HEK293 (cell line): ENCODE data around the gene GIT1.

ENCODE experiments used
- CTCF ChIA-PET: fragments of 350-600 bp; formaldehyde crosslinking; extraction: SDS; loops from one replicate; lab custom pipeline; 2021; ENCODE audit warnings: antibody characterized with exemption; lab: Yijun Ruan, JAX
- POLR2A ChIA-PET: fragments of 300-600 bp; formaldehyde crosslinking; extraction: SDS; loops from one replicate; lab custom pipeline; 2020; ENCODE audit warnings: antibody characterized with exemption, inconsistent platforms; lab: Yijun Ruan, JAX
- H3K27ac ChIP-seq: fragments of 200-500 bp; sonication (Bioruptor generic); 2 replicates; pipeline ENCODE4 v1.5.1; 2014; ENCODE audit warnings: low read depth, low read length, control low read depth, inconsistent platforms; ENCODE audit errors: extremely low read depth
- H3K36me3 ChIP-seq, 2 experiments: fragments of 200-500 bp in 1 of 2; sonication (Bioruptor generic) in 1 of 2; 1 replicate in 1 of 2; 2 replicates in 1 of 2; pipeline ENCODE4 v1.5.1; 2014 to 2017; ENCODE audit warnings: inconsistent platforms in 2 of 2, low read length in 2 of 2; ENCODE audit not compliant: control insufficient read depth in 2 of 2, insufficient read depth in 1 of 2
- H3K4me1 ChIP-seq: fragments of 200-500 bp; sonication (Bioruptor generic); 2 replicates; pipeline ENCODE4 v1.5.1; 2014; ENCODE audit warnings: mild to moderate bottlenecking, low read length, inconsistent platforms; ENCODE audit not compliant: control insufficient read depth, insufficient read depth
- H3K4me3 ChIP-seq: 2 replicates; pipeline ENCODE4 v1.5.1; 2011; ENCODE audit warnings: low read depth, mild to moderate bottlenecking, control low read depth, low read length, moderate library complexity
- H3K9me3 ChIP-seq: fragments of 200-500 bp; sonication (Bioruptor generic); 2 replicates; pipeline ENCODE4 v1.5.1; 2014; ENCODE audit warnings: low read depth, low read length, inconsistent platforms; ENCODE audit not compliant: control insufficient read depth, insufficient read depth
- GLIS1 ChIP-seq: fragments of 450-650 bp; formaldehyde crosslinking; IDR thresholded peaks from 2 replicates; pipeline ENCODE4 v1.5.1; 2016; ENCODE audit warnings: missing biosample characterization, missing genetic modification characterization
- INSM2 ChIP-seq: fragments of 450-650 bp; formaldehyde crosslinking; IDR thresholded peaks from 2 replicates; pipeline ENCODE4 v1.5.1; 2016; ENCODE audit warnings: missing biosample characterization, missing genetic modification characterization
- MEIS1 ChIP-seq: sonication (generic); formaldehyde crosslinking; IDR thresholded peaks from 2 replicates; pipeline ENCODE4 v1.8.1; 2022; ENCODE audit warnings: missing genetic modification reagents, mild to moderate bottlenecking, borderline replicate concordance
- ZBTB10 ChIP-seq: fragments of 450-650 bp; formaldehyde crosslinking; IDR thresholded peaks from 2 replicates; pipeline ENCODE4 v1.5.1; 2016; ENCODE audit warnings: missing biosample characterization, missing genetic modification characterization
- ZBTB17 ChIP-seq: fragments of 450-650 bp; formaldehyde crosslinking; IDR thresholded peaks from 2 replicates; pipeline ENCODE4 v1.5.1; 2016; ENCODE audit warnings: missing biosample characterization, missing genetic modification characterization
- ZBTB48 ChIP-seq: fragments of 450-650 bp; formaldehyde crosslinking; IDR thresholded peaks from 2 replicates; pipeline ENCODE4 v1.5.1; 2016; ENCODE audit warnings: missing biosample characterization, missing genetic modification characterization
- ZNF121 ChIP-seq: fragments of 450-650 bp; formaldehyde crosslinking; IDR thresholded peaks from 2 replicates; pipeline ENCODE4 v1.5.1; 2016; ENCODE audit warnings: missing biosample characterization, missing genetic modification characterization
- ZNF174 ChIP-seq: fragments of 450-650 bp; formaldehyde crosslinking; IDR thresholded peaks from 2 replicates; pipeline ENCODE4 v1.5.0; 2017; ENCODE audit warnings: missing biosample characterization, mild to moderate bottlenecking, missing genetic modification characterization
- ZNF324 ChIP-seq: fragments of 450-650 bp; formaldehyde crosslinking; IDR thresholded peaks from 2 replicates; pipeline ENCODE4 v1.5.1; 2016; ENCODE audit warnings: missing biosample characterization, missing genetic modification characterization
- ZNF449 ChIP-seq: fragments of 450-650 bp; formaldehyde crosslinking; IDR thresholded peaks from 2 replicates; pipeline ENCODE4 v1.5.1; 2017; ENCODE audit warnings: missing biosample characterization, mild to moderate bottlenecking, missing genetic modification characterization, moderate library complexity
- ZNF521 ChIP-seq: fragments of 450-650 bp; formaldehyde crosslinking; IDR thresholded peaks from 2 replicates; pipeline ENCODE4 v1.5.1; 2017; ENCODE audit warnings: missing biosample characterization, mild to moderate bottlenecking, missing genetic modification characterization
- ZNF548 ChIP-seq: fragments of 450-650 bp; formaldehyde crosslinking; IDR thresholded peaks from 2 replicates; pipeline ENCODE4 v1.5.1; 2016; ENCODE audit warnings: missing biosample characterization, missing genetic modification characterization
- ZNF610 ChIP-seq: fragments of 450-650 bp; formaldehyde crosslinking; IDR thresholded peaks from 2 replicates; pipeline ENCODE4 v1.5.1; 2016; ENCODE audit warnings: missing biosample characterization, missing genetic modification characterization, borderline replicate concordance
- ZNF670 ChIP-seq: fragments of 450-650 bp; formaldehyde crosslinking; IDR thresholded peaks from 2 replicates; pipeline ENCODE4 v1.5.1; 2016; ENCODE audit warnings: missing biosample characterization, missing genetic modification characterization, low read depth
- ZNF776 ChIP-seq: fragments of 450-650 bp; formaldehyde crosslinking; IDR thresholded peaks from 2 replicates; pipeline ENCODE4 v1.5.0; 2017; ENCODE audit warnings: missing biosample characterization, missing genetic modification characterization, borderline replicate concordance
- TF ChIP-seq, protein P1 (sequence below): fragments of 450-650 bp; formaldehyde crosslinking; IDR thresholded peaks from 2 replicates; pipeline ENCODE4 v1.5.1; 2016; ENCODE audit warnings: missing biosample characterization, missing genetic modification characterization, borderline replicate concordance
- TF ChIP-seq, protein P2 (sequence below): fragments of 450-650 bp; formaldehyde crosslinking; IDR thresholded peaks from 2 replicates; pipeline ENCODE4 v1.5.1; 2016; ENCODE audit warnings: missing biosample characterization, missing genetic modification characterization

GIT1 gene

GRCh38 chr17:29603109-29603674 is 13.7 kb upstream of the GIT1 start:
- H3K27ac ChIP-seq, result no peak overlapping the region
- ChIA-PET CTCF (interaction anchor here (4.6 kb wide), 1 partner anchor 10 kb away, joined by 23 read pairs; the partner anchor contains the start of gene ANKRD13B), POLR2A (no interaction called here)
- TF ChIP-seq ZNF324 (tag by site-specific recombination), result no peak
- TF ChIP-seq ZNF121 (tag by site-specific recombination), result peak; percentile 94
- peak; percentile 84 for TF ChIP-seq ZNF449 (tag by site-specific recombination)
- no peak for TF ChIP-seq ZNF670 (tag by site-specific recombination)
- TF ChIP-seq MEIS1, result no peak
- TF ChIP-seq GLIS1 (tag by site-specific recombination), result no peak
- TF ChIP-seq INSM2, result no peak
- no peak overlapping the region for H3K4me3 ChIP-seq
- H3K4me1 ChIP-seq, result no peaks in the 10 kb centered on the region; the same call in 1 of the 2 replicates
- no peaks in the 10 kb centered on the region; a peak in 1 of 3 replicates for H3K36me3 ChIP-seq
- no peaks in the 10 kb centered on the region for H3K9me3 ChIP-seq

DNA sequence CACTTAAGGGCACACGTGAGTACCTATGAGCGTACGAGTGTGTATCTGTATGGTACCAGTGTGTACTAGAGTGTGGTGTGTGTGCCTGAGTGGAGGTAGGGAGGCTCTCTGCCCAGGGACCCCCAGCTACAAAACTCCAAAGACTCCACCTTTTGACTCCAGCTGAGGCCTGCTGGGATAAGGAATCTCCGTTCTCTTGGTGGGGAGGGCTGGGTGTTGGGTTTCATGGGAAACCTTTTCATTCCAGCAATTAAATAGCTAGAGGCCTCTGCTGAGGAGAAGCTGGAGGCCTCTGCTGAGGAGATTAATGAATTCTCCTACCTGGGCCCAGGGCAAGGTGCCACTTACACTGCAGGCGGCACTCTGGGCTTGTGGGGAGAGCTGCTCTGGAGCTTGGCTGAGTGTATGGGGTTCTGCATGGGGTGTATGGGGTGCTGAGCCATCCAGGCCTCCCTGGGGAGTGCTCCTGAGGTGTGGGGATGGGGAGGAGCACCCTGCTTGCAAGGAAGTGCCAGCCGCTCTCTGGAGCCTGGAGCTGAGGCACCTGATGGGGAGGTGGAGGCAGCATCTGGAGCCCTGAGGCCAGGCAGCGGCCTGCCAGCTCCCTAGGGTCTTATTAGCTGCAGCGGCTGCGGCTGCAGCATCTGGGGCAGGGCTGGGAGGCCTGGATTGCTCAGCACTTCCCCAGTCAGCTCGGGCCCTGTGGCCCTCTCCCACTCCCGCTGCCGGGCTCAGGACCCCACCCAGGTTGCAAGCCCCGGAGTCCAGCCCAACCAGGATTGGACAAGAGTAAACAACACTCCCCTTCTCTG is 8.1 kb upstream of the GIT1 start:
- Histone ChIP-seq H3K4me3 (no peak overlapping the region), H3K4me1 (peaks cover 29% of the 10 kb centered on the region), H3K27ac (peak overlapping the region; percentile 61), H3K36me3 (no peaks in the 10 kb centered on the region), H3K9me3 (no peaks in the 10 kb centered on the region)
- ChIA-PET CTCF (interaction anchor here (0.9 to 1.7 kb wide), 4 partner anchors 21 to 424 kb away, joined by 3 to 8 read pairs (median 4); no protein-coding TSS in a partner anchor), POLR2A (interaction anchor here (0.5 to 1.4 kb wide), 3 partner anchors 21 to 834 kb away, joined by 3 to 6 read pairs (median 3); partner anchors contain the start of gene CORO6)
- TF ChIP-seq ZBTB48 (tag by site-specific recombination) (peak; percentile 52), ZNF776 (tag by site-specific recombination) (no peak), ZBTB17 (tag by site-specific recombination) (0 out of 2 replicates have a peak, but pooled peaks have one; percentile 31), ZNF174 (tag by site-specific recombination) (no peak), MEIS1 (no peak), ZNF548 (tag by site-specific recombination) (no peak), ZBTB10 (tag by site-specific recombination) (0 out of 2 replicates have a peak, but pooled peaks have one; percentile 47), ZNF610 (tag by site-specific recombination) (peak; percentile 57; the same call in 1 of the 2 replicates), ZNF521 (no peak)
- TF ChIP-seq, protein P1, sequence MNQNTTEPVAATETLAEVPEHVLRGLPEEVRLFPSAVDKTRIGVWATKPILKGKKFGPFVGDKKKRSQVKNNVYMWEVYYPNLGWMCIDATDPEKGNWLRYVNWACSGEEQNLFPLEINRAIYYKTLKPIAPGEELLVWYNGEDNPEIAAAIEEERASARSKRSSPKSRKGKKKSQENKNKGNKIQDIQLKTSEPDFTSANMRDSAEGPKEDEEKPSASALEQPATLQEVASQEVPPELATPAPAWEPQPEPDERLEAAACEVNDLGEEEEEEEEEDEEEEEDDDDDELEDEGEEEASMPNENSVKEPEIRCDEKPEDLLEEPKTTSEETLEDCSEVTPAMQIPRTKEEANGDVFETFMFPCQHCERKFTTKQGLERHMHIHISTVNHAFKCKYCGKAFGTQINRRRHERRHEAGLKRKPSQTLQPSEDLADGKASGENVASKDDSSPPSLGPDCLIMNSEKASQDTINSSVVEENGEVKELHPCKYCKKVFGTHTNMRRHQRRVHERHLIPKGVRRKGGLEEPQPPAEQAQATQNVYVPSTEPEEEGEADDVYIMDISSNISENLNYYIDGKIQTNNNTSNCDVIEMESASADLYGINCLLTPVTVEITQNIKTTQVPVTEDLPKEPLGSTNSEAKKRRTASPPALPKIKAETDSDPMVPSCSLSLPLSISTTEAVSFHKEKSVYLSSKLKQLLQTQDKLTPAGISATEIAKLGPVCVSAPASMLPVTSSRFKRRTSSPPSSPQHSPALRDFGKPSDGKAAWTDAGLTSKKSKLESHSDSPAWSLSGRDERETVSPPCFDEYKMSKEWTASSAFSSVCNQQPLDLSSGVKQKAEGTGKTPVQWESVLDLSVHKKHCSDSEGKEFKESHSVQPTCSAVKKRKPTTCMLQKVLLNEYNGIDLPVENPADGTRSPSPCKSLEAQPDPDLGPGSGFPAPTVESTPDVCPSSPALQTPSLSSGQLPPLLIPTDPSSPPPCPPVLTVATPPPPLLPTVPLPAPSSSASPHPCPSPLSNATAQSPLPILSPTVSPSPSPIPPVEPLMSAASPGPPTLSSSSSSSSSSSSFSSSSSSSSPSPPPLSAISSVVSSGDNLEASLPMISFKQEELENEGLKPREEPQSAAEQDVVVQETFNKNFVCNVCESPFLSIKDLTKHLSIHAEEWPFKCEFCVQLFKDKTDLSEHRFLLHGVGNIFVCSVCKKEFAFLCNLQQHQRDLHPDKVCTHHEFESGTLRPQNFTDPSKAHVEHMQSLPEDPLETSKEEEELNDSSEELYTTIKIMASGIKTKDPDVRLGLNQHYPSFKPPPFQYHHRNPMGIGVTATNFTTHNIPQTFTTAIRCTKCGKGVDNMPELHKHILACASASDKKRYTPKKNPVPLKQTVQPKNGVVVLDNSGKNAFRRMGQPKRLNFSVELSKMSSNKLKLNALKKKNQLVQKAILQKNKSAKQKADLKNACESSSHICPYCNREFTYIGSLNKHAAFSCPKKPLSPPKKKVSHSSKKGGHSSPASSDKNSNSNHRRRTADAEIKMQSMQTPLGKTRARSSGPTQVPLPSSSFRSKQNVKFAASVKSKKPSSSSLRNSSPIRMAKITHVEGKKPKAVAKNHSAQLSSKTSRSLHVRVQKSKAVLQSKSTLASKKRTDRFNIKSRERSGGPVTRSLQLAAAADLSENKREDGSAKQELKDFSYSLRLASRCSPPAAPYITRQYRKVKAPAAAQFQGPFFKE, result no peak
- TF ChIP-seq, protein P2, sequence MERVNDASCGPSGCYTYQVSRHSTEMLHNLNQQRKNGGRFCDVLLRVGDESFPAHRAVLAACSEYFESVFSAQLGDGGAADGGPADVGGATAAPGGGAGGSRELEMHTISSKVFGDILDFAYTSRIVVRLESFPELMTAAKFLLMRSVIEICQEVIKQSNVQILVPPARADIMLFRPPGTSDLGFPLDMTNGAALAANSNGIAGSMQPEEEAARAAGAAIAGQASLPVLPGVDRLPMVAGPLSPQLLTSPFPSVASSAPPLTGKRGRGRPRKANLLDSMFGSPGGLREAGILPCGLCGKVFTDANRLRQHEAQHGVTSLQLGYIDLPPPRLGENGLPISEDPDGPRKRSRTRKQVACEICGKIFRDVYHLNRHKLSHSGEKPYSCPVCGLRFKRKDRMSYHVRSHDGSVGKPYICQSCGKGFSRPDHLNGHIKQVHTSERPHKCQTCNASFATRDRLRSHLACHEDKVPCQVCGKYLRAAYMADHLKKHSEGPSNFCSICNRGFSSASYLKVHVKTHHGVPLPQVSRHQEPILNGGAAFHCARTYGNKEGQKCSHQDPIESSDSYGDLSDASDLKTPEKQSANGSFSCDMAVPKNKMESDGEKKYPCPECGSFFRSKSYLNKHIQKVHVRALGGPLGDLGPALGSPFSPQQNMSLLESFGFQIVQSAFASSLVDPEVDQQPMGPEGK (tag by site-specific recombination), result peak; percentile 61
